ENCODE data around the gene MMP23B.
"Not testable (repeated sequence)": the region's sequence is repeated elsewhere in the genome, so short reads cannot be mapped to it uniquely, and the experiment has no call there.

MMP23B gene

GRCh38 chr1:1669468-1670440, 37.8 kb downstream of the MMP23B start:
- no peak for DNase-seq (ENCODE audit: low read depth)

- DNase-seq (ENCODE audit: low read depth), result no peak
Observed at GRCh38 chr1:1670866-1671265, 38.9 kb downstream of the MMP23B start.

DNA sequence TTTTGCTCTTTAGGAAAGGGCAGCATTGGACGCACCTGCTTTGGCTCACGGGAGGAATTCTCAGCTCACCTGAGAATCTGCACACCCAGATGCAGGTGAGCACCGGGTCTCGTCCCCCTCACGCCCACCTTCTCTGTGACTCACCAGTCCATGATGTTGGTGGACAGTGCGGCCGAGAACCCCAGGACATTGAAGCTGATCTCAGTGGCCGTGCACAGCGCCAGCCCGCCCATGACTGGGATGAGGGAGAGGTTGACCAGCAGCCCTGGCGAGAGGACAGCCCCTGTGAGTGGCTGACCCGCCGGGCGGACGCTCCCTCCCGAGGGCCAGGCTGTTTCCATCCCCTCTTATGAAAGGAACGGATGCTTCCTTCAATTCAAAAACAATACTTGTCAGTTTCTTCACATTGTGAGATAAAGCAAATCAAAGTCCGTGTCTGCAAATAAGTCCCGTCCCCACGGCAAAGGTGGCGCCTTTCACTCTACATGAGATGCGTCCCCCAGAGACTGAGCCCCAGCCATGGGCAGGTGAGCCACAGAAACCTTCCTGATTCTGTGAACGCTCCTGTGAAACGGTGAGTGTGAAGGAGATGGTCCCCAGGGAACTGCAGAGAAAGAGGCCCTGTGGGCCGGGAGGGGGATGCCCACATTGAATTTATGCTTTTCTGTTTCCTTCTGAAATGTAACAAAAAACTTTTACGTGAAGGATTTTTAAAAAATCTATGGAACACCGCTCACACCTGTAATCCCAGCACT, 39.6 kb downstream of the MMP23B start:
- no peak for DNase-seq (ENCODE audit: low read depth)

- DNase-seq (ENCODE audit: low read depth), result no peak
Observed at GRCh38 chr1:1672181-1672965, 40.4 kb downstream of the MMP23B start.

DNA sequence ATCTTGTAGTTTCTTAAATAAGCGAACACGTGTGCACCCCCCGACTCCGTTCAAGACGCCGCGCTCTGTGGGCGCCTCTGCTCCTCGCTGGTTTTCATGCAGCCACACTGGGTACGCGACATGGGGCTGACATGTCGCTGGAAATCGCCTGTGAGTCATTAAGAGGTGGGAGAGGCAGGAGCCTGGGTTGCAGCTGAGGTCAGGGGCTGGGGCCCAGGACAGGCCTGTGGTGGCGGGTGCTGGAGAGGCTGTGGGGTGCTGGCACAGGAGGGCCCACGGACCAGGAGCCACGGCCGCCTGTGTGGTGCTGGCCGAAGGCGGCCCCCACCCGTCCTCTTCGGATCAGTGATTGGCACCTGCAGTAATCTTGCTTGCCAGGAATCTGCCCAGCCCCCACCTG, 42.8 kb downstream of the MMP23B start:
- not testable (repeated sequence) for DNase-seq (ENCODE audit: low read depth)

- DNase-seq (ENCODE audit: low read depth), result not testable (repeated sequence)
Observed at GRCh38 chr1:1675218-1675617, 43.2 kb downstream of the MMP23B start.

- not testable (repeated sequence) for DNase-seq (ENCODE audit: low read depth)
Observed at GRCh38 chr1:1676087-1676486, 44.1 kb downstream of the MMP23B start.

DNA sequence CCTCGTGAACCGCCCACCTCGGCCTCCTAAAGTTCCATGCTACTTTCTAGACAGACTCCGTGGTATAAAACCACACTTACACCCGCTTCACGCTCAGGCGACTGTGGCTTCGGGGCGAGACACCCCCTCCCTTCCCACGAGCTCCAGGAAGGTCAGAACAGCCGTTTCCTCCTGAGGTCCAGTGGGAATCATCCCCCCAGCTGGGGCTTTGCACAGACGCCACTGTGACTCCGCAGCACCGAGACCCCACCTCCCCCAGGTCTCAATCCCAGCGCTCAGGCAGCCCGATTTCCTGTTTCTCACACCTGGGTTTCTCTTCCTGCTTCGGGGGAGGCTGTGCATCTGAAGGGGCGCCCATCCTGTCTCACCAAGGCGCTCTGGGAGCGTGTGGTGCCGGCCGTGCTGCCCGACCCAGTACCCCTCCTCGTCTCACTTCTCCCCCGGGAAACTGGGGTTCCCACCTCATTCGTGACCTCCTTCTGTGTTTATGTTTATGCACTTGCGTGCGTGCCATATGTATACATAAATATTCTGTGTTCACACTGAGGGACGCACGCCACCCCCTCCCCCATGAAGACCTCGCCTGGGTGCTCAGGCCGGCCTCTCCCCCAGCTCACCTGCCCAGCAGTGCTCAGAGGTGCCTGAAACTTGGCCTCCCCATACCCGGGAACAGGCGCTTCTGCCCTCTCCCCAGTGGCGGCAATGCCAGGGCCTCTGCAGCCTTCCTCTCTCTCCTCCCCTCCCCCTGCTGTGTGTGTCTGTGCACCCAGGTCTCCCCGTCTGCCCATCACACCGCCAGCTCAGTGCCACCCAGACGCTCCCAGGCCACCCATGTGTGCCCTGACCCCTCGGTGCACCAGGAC, 46.0 kb downstream of the MMP23B start:
- peak; percentile 13 for DNase-seq (ENCODE audit: low read depth)

- no peak for DNase-seq (ENCODE audit: low read depth)
Observed at GRCh38 chr1:1678581-1679380, 46.8 kb downstream of the MMP23B start.

DNA sequence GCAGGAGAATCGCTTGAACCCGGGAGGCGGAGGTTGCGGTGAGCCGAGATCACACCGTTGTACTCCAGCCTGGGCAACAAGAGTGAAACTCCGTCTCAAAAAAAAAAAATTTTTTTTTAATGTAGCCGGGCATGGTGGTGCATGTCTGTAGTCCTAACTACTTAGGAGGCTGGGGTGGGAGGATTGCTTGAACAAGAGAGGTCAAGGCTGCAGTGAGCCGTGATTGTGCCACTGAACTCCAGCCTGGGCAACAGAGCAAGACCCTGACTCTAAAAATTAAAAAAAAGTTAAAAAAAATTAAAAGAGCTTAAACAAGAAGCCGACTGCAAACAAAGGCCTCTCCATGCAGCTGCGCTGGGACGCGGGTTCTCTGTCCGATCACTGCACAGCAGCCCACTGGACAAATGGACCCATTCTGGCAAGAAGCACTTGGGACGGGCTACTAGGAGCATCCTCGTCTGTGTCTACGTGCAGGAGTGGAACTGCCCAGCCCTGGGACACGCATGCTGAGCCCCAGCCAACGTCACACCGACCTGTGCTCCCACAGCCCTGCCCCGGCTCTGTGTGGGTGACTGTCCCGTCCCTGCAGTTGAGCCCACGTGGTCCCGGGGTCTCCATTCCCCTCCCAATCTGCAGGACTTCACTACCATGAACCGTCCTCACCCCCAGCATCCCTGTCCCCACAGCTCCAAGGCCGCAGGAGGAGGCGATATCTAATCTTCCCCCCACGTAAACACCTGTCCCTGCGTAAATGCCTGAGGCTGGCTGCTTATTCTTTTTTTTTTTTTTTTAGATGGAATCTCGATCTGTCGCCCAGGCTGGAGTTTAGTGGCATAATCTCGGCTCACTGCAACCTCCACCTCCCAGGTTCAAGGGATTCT, 48.3 kb downstream of the MMP23B start:
- DNase-seq (ENCODE audit: low read depth), result no peak

DNA sequence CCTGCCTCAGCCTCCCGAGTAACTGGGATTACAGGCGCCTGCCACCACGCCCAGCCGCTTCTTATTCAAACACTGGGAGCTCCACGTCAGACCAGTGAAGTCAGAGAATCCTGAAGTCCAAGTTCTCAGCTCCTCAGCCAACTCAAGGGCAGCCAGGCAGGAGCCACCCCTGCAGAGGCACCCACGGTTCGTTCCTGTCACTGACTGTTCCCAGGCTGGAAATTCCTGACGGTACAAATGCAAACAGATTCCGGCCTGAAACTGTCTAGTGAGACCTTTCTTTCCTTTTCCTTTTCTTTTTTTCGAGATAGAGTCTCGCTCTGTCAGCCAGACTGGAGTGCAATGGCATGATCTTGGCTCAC, 48.9 kb downstream of the MMP23B start:
- no peak for DNase-seq (ENCODE audit: low read depth)

- DNase-seq (ENCODE audit: low read depth), result no peak
Observed at GRCh38 chr1:1683104-1683905, 51.3 kb downstream of the MMP23B start.
